Hippocampal formation (tissue), 2 donors: Measurements from ENCODE around the gene RBM43.
"Not testable (repeated sequence)": the region's sequence is repeated elsewhere in the genome, so short reads cannot be mapped to it uniquely, and the experiment has no call there.

Experiments
- DNase-seq, 2 donors: peaks; one replicate each; lab custom pipeline; 2025; lab: John Stamatoyannopoulos, UW

RBM43 gene

DNA sequence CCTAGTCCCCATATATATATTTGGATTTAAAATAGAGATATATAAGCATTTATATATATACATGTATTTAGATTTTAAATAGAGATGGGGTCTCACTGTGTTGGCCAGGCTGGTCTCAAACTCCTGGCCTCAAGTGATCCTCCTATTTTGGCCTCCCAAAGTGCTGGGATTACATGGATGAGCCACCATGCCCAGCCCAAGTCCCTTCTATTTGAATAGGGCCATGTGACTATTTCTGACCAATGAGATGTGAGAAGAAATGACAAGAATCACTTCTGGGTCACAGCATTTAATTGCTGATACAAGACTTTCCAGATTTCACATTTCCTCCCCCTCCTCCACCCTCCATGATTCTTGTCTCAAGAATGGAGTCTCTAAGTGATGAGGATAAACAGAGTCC, 6.4 kb upstream of the RBM43 start:
- no peak for DNase-seq

DNA sequence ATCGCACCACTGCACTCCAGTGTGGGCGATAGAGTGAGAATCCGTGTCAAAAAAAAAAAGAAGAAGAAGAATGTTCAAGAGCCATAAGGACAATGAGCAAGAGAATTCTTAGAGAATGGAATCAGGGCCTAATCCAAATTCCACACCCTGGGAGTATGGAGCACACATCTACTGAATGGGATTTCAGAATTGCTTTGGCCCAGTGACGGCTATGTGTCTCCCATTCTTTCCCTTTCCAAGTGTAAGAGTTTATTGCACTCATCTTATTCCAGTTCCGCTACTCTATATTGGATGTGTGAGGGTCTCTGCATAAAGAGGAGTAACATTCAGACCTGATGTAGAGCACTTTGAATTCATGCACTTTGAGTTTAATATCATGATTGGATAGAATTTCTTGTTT, 5.9 kb upstream of the RBM43 start:
- DNase-seq = no peak

DNA sequence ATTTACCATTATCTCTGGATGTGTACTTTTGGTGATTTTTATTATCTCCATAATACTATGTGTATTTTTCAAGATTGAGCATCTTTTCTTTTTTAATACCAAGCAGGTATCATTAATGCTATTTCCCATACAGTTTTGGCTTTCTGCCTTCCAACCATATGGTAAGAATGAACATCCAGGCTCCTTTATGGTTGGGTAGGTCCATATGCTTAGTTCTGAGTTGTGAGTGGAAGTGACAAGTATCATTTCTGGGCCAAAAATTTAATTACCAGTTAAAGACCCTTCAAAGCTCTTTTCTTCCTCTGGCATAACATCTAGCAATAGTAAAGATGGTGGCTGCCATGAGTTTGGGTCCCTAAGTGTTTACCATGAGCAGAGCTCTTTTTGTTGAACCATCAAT, 4.3 kb upstream of the RBM43 start:
- DNase-seq = no peak

DNA sequence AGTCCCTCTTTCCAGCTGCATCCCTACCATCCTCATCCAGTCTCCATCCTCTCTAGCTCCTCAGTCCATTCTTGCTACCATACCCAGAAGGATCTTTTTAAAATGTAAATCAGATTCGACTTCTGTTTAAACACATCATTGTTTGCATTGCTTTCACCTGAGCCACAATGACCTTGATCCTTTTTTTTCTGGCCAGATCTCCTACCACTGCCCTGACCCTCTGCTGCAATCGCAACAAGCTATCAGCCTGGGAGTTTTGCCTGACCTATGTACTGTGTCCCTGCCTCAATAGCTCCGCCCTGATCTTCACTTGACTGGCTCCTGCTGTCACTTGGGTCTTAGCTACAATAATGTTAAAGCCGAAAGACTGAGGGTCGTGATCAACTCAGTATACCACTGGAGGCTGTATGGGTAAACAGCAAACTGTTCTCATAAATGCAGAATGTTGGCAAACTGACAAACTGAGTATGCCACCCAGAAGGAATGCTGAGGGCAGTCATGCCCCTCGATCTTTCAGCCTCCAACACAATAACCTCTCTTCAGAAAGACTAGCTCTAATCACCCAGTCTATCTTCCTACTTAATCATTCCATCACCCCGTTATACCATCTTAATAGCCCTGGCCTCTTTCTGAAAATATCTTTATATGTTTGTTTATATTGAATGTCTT, 2.6 kb upstream of the RBM43 start:
- DNase-seq = no peak

DNA sequence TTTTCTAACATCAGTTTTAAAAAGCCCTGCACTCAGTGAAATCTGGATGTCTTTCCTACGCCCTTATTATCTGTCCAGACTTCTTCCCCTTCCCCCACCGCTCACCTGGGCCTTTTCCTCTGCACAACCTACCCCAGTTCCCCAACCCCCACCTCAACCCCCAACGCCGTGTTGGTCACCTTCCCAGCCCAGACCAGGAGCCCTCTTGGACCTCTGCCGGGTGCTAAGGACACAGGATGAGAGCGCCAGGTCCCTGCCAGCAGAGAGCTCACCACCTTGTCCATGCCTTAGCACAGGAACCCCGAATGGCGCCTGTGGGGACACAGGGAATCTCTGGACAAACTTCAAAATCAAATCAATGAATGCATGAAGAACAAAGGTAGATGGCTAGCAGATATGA, 966 bp upstream of the RBM43 start:
- no peak for DNase-seq

DNA sequence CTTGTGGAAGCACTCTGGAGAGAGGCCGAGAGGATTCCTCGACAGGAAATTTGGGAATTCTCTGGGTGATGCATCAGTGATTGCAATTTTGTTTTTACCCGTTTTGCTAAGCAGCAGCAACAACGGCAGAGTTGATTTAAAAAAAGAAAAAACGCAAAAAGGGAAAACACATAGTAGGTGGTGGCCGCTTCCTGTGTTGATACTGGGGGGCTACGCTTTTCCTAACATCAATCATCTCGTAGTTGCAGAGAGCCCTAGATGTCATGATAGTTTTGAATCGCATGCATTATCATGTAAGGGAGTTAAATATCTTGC, 271 bp upstream of the RBM43 start:
- no peak for DNase-seq

DNA sequence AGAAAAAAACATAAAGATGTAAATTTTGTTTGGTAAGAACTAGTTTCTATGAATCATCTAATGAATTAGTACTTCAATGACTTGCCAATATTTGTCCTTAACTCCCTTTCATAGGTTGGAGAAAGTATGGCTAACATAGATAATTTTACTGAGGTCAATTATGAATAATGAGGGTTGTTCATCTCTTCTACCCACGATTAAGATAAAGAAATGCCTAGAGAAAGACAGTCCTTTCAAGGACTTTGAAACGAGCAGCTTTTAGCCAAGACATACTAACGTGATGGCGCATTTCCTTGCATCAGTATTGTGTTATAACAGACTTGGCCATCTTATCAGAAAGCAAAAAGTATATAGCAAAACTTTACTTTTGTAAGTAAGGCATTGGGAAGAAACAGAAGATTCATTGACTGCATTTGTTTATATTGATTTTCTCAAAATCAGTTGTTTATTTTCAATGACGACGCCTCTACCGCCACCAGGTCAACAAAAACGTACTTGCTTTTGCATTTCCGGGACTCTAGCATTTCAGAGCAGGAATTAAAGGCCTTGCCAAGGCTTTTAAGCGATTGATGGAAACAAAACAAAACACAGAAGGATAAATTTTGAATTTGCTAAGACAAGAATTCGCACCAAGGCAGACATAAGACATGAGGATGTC, 961 bp downstream of the RBM43 start:
- DNase-seq = no peak

DNA sequence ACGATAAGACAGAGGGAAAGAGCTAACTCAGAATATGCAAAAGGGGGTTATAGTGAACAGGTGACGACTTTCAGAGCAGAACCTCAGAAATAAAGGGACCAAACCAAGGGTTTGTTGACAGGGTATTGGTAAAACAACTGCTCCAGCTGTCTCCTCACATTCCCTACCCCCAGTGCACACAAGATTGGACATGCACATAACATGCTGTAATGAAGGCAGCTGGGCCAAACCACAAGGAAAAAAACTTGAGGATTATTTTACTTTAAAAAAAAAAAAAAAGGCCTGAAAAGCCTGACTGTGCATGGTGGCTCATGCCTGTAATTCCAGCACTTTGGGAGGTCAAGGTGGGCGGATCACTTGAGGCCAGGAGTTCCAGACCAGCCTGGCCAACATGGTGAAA, 3.5 kb downstream of the RBM43 start:
- no peak for DNase-seq

DNA sequence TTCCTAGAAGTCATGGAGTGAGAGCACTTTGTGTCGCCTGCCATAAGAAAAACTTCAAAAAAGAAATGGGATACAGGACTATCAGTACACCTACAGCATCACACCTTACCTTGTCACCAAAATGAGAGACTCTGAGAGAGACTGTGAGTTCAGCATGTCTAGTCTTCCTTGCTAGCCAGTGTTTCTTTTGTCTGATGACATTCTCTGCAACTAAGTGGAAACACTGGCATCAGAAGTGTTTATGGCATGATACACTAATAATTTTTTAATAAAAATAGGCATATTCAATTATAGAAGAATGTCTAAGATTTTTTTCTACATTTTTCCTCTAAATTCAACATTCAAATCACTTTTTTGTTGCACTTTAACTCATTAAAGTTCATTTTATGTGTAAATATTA, 9.0 kb downstream of the RBM43 start:
- no peak for DNase-seq

DNA sequence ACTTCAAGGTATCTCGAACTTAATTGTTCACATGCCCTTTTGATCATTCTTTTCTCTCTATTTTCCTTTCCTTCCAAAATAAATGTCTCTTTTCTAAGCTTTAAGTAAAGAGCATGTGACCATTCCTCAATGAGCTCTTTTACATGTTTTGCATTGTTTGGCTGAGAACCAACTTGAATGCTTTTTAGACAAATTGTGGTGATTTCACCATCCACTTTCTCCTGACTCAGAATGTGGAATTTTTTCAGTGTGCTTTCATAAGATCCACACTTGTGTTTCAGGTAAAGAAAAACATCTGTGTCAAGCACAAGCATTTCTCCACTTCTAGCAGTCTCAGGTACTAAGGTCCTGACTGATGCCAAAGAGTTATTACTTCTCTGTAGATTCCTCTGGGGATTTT, 10.7 kb downstream of the RBM43 start:
- no peak for DNase-seq

DNA sequence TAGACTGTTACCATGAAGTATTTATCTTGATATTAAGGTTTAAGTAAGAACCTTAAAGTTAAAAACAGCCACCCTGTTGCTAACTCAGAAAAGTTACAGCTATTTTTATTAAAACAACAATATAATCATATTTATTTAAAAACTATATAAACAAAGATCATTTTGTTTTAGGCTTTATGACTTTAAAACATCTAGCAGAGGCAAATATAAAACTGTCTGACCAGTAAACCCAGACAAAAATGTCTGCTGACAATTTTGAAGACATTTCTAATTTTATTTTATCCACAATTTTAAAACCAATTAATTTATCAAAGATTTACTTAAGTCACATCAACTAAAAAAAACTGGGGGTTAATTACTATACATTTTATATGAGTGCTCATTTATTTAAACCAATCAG, 14.2 kb downstream of the RBM43 start:
- DNase-seq = no peak

DNA sequence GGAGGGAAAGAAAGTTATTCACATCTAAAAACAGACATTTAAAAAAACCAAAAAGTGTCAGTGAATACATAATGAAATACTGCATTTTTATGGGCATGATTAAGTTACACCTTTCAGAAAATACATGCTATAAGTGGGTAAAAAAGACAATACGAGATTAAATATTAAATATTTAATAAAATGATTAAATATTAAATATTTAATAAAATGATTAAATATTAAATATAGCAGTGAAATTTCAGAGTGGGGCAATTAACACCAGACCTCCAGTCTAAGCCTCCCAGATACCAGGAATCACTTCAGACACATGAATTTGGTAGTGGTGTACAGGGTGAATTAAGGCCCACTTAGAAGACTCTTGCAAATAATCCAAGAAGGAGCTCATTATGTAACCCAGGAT, 15.5 kb downstream of the RBM43 start:
- no peak for DNase-seq

DNA sequence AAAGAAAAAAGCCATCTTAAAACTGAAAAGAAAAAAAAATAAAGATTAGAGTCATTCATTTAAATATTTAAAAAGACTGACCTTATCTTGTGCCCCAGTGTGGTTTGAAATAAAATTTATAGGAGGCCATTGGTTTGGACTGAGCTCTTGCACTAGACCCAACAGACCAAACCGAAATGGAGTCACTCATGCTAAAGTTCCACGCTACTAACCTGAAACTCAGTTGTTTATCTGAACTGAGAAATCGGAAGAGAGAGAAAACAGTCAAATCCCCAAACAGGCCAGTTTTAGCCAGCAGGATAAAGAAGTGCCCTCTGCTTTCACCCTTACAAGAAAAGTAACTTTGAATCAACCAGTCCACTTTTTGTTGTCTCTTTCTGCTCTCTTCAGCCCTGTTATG, 18.2 kb downstream of the RBM43 start:
- DNase-seq = no peak

DNA sequence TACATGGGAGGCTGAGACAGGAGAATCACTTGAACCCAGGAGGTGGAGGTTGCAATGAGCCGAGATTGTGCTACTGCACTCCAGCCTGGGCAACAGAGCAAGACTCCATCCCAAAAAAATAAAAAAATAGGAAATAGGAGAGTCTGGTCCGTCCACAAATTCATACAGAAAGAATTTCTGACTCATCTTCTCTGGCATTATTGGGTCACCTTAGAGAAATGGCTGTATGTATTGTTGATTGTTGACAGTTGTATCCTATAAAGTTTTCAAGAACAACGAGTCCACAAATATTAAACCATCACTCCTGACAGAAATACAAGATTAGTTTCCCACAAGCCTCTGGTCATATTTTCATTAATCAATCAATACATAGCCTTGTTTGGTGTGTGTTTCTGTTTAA, 20.4 kb downstream of the RBM43 start:
- DNase-seq = no peak

DNA sequence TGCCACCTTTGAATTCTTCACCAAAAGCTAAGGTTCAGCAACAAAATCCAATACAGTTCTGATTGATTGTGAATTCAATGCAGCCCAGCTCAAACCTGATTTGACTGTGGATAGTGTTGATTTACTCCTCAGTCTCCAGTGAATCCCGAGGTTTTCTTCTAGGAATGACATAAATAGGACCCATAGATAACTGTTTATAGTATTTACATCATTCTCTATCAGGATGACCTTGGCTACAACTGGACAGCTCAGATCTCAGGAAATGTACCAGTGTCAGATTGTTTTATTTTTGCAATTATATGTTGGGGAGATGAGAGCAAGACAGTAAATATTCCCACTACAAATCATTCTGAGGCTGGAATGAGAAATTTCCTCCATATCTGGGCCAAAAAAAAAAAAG, 21.2 kb downstream of the RBM43 start:
- no peak for DNase-seq

DNA sequence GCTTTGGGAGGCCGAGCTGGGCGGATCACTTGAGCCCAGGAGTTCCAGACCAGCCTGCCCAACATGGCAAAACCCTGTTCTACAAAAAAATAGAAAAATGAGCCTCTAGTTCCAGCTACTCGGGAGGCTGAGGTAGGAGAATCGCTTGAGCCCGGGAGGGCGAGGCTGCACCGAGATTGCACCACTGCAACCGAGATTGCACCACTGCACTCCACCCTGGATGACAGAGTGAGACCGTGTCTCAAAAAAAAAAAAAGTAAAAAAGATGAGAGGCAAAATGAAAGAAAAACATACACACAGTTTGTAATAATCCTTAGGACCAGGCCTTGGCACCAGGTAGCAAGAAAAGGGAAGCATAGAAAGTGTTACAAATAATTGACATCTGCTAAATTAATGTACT, 22.0 kb downstream of the RBM43 start:
- no peak for DNase-seq

DNA sequence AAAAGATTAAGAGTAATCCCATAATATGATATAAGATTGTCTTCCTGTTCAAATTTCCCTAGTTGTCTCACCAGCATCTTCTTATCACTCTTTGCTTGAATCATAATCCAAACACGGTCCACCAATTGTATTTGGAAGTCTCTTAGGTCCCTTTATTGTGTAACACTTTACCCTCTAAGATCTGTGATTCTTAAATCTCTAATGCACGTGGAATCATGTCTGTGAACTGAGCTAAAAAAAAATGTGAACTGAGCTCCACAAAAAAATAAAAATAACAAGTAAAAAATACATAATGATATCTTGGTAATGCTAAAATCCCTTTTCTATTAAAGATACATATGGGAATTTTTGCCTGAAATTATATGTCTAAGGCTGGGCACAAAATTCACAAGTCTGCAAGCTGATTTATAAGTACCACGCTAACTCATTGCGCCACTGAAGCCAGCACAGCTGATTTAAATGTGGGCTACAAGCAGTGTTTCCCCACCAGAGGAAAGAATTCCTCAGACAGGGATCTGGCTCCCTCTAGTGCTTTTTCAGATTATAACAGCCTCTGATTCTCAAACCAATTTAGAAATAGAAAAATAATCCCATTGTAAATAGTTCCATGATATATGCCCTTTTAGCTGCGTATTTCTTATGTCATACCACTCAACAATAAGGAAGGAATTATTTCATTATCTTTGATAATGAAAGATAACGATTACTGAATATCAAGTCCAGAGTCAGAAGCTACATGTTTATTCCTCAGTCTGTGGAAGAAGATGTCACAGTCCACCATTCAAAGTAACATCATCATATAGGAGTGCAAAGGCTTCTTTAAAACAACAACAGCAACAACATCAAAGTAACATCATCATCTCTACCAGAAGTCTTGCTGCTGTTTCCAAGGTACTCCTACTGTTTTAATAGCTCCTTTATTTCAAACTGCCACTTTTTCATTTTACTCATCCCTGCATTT, 22.9 kb downstream of the RBM43 start:
- peak in 1 of 2 donors; percentile 64 for DNase-seq

DNA sequence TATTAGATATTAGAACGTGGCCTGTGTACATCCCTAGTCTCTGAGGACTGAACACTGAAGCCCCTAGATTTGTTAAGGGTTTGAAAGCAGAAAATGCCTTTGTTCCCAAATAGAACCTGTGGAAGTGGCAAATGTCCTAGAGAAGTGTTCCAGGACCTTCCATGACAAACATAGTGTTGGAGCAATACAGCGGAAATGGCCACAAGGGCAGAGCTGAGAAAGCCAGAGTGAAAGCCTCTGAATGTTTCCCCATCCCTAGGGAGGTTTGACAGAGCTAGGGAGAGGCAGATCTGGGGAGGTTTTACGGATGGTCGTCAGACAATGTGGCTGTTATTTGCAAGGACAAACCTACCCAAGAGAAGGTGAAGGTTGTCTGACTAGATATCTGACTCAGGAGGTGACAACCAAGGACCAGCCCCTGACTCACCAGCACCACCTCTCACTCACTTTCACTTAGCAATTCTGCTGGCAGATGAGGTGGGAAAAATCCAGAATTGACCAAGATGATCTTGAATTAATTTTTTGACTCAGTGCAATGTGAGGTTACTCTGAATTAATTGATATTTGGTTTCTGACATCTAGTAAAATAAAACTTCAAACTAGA, 24.1 kb downstream of the RBM43 start:
- DNase-seq = no peak

DNA sequence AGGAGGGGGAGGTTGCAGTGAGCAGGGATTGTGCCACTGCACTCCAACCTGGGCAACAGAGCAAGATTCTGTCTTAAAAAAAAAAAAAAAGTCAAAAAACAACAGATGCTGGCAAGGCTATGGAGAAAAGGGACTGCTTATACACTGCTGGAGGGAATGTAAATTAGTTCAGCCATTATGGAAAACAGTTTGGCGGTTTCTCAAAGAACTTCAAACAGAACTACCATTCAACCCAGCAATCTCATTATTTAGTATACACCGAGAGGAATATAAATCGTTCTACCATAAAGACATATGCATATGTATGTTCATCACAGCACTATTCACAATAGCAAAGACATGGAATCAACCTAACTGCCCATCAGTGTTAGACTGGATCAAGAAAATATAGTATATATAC, 27.9 kb downstream of the RBM43 start:
- not testable (repeated sequence) for DNase-seq

DNA sequence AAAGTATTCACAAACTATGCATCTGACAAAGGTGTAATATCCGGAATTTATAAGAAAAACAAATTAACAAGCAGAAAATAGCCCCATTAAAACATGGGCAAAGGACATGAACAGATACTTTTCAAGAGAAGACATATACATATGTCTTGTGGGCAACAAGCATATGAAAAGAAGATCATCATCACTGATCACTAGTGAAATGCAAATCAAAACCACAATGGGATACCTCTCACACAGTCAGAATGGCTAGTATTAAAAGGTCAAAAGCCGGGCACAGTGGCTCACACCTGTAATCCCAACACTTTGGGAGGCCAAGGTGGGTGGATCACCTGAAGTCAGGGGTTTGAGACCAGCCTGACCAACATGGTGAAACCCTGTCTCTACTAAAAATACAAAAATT, 28.4 kb downstream of the RBM43 start:
- DNase-seq = not testable (repeated sequence)

DNA sequence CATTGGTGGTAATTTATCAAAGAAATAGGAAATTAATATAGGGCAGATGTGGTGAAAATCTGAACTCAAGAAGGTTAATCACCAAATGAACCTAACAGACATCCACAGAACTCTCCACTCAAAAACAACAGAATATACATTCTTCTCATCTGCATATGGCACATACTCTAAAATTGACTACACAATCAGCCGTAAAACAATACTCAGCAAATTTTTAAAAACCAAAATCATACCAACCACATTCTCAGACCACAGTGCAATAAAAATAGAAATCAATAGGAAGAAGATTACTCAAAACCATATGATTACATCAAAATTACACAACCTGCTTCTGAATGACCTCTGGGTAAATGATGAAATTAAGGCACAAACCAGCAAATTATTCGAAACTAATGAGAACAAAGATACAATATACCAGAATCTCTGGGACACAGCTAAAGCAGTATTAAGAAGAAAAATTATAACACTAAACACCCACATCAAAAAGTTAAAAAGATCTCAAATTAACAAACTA, 31.0 kb downstream of the RBM43 start:
- DNase-seq = no peak

DNA sequence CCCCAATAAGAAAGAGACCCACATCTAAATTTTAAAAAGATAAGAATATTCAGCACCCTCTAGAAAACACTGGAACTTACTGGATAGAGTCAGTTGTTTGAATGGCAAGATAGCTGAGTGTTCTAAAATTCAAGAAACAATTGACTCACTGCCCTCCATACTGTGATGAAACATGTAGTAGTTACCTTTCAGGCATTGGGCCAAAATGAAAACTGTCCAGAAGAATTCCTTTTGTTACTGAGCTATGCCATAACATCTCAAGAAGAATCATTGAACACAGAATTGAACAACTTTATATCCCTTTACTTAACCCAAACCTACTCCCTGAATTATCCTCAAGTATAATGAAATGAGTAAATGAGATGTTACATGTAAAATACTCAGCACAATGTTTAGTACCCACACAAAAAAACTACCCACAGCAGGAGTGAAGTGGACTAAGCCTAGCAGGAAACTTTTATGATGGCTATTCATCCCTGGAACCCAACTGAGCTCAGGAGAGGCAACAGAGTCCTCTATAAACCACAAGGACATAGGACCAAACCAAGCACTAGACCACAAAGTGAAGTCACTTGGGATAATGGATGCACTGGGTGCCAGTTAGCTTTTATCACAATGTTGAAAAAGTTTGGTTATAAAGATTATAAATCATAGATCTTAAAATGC, 32.7 kb downstream of the RBM43 start:
- no peak for DNase-seq
